HepG2 (cell line): Measurements from ENCODE around the gene TATDN2. TPM values are rescaled to one million over a fixed set of nuclear protein-coding genes. Genes with fewer than 3 reads are reported as not detected.

Source experiments
- BRF2 ChIP-seq: sonication (generic); formaldehyde crosslinking; IDR thresholded peaks from 2 replicates; pipeline ENCODE4 v1.8.1; 2022; ENCODE audit warnings: mild to moderate bottlenecking, missing genetic modification reagents
- CEBPG ChIP-seq: IDR thresholded peaks from 2 replicates; pipeline ENCODE4 v1.6.1; 2016
- HNF1A ChIP-seq, 2 experiments: sonication (generic) in 1 of 2; formaldehyde crosslinking in 1 of 2; IDR thresholded peaks; 2 replicates each; pipeline versions ENCODE4 v1.4.0 to v1.6.1; 2016 to 2020; ENCODE audit warnings: borderline replicate concordance in 1 of 2, low read depth in 1 of 2, mild to moderate bottlenecking in 1 of 2, missing genetic modification reagents in 1 of 2
- ISL2 ChIP-seq: sonication (generic); formaldehyde crosslinking; IDR thresholded peaks from 2 replicates; pipeline ENCODE4 v1.5.0; 2020; ENCODE audit warnings: missing genetic modification reagents
- MAF1 ChIP-seq: sonication (generic); formaldehyde crosslinking; IDR thresholded peaks from 2 replicates; pipeline ENCODE4 v1.5.0; 2020; ENCODE audit warnings: missing genetic modification reagents, borderline replicate concordance
- ONECUT2 ChIP-seq: sonication (generic); formaldehyde crosslinking; IDR thresholded peaks from 2 replicates; pipeline ENCODE4 v1.4.0; 2020; ENCODE audit warnings: missing genetic modification reagents
- PHF20 ChIP-seq: sonication (generic); formaldehyde crosslinking; IDR thresholded peaks from 2 replicates; pipeline ENCODE4 v1.5.0; 2020; ENCODE audit warnings: mild to moderate bottlenecking, missing genetic modification reagents
- RCOR2 ChIP-seq: IDR thresholded peaks from 2 replicates; pipeline ENCODE4 v1.6.1; 2016; ENCODE audit warnings: missing biosample characterization, missing genetic modification reagents
- SP5 ChIP-seq: IDR thresholded peaks from 2 replicates; pipeline ENCODE4 v1.6.1; 2016; ENCODE audit warnings: low read depth, borderline replicate concordance
- ZBTB21 ChIP-seq: sonication (generic); formaldehyde crosslinking; IDR thresholded peaks from 2 replicates; pipeline ENCODE4 v1.4.0; 2020; ENCODE audit warnings: missing genetic modification reagents
- ZNF121 ChIP-seq: sonication (generic); formaldehyde crosslinking; IDR thresholded peaks from 2 replicates; pipeline ENCODE4 v1.5.0; 2020; ENCODE audit warnings: mild to moderate bottlenecking, missing genetic modification reagents
- ZNF468 ChIP-seq: sonication (generic); formaldehyde crosslinking; IDR thresholded peaks from 2 replicates; pipeline ENCODE4 v1.8.0; 2022; ENCODE audit warnings: mild to moderate bottlenecking, moderate library complexity, missing genetic modification reagents
- ZNF614 ChIP-seq: IDR thresholded peaks from 2 replicates; pipeline ENCODE4 v1.6.1; 2018; ENCODE audit warnings: missing biosample characterization, missing genetic modification reagents, inconsistent platforms, borderline replicate concordance
- ZNF687 ChIP-seq: sonication (generic); formaldehyde crosslinking; IDR thresholded peaks from 2 replicates; pipeline ENCODE4 v1.5.1; 2020; ENCODE audit warnings: mild to moderate bottlenecking, missing genetic modification reagents, moderate library complexity
- ZSCAN25 ChIP-seq: sonication (generic); formaldehyde crosslinking; IDR thresholded peaks from 2 replicates; pipeline ENCODE4 v1.8.0; 2022; ENCODE audit warnings: mild to moderate bottlenecking, missing genetic modification reagents
- polyA plus RNA-seq, 8 experiments: library from polyadenylated mRNA; depleted of rRNA in 3 of 8; stranded (reverse) in 7 of 8; unstranded in 1 of 8; fragments of >200 nt; fragmentation: Illumina TruSeq in 4 of 8; extraction: Trizol in 4 of 8; gene quantifications; 2 replicates each; pipeline versions ENCODE4 v1.2.1 to v1.2.3, GENCODE V29; 2011 to 2016; ENCODE audit warnings: low read depth in 4 of 8, missing spikeins in 1 of 8, mixed read lengths in 1 of 8; ENCODE audit not compliant: insufficient read depth in 1 of 8
- total RNA-seq, 5 experiments: library from RNA; depleted of rRNA; stranded (reverse); fragments of >200 nt; fragmentation: Illumina TruSeq; extraction: Trizol; gene quantifications; 2 replicates each; pipeline ENCODE4 v1.2.3, GENCODE V29; 2016; ENCODE audit warnings: low read depth in 1 of 5

The TATDN2 gene
- total and polyA plus RNA-seq, 2 of the 13 experiments (the other 11 are each of a cell fraction or from before 2014, with no cell fraction given): 12.1 to 21.9 TPM

GRCh38 chr3:10224794-10225665 is 23.2 kb upstream of the TATDN2 start (continued):
- TF ChIP-seq ZNF687 (CRISPR knock-in tag): no peak
- no peak for TF ChIP-seq ZNF468 (CRISPR knock-in tag)
- no peak for TF ChIP-seq BRF2 (CRISPR knock-in tag)
- peak; percentile 92; the same call in 1 of the 2 replicates for TF ChIP-seq ZNF614
- no peak for TF ChIP-seq ONECUT2 (CRISPR knock-in tag)
- 0 out of 2 replicates have a peak, but pooled peaks have one; percentile 19 for TF ChIP-seq ZSCAN25 (CRISPR knock-in tag)
- peak; percentile 9; the same call in 1 of the 2 replicates for TF ChIP-seq SP5 (CRISPR knock-in tag)
- TF ChIP-seq PHF20 (CRISPR knock-in tag): peak; percentile 28; the same call in 1 of the 2 replicates
- TF ChIP-seq RCOR2 (CRISPR knock-in tag): peak; percentile 97
- TF ChIP-seq HNF1A (IDR thresholded peaks at IDR 0.05; ENCODE audit: low read depth): peak; percentile 39; the same call in 1 of the 2 replicates
- TF ChIP-seq HNF1A (CRISPR knock-in tag; IDR thresholded peaks at IDR 0.05; ENCODE audit: borderline replicate concordance): peak; percentile 48; the same call in 1 of the 2 replicates
- no peak for TF ChIP-seq ZBTB21 (CRISPR knock-in tag)
- TF ChIP-seq ISL2 (CRISPR knock-in tag): peak; percentile 87
- TF ChIP-seq MAF1 (CRISPR knock-in tag): no peak
- TF ChIP-seq CEBPG (CRISPR knock-in tag): peak; percentile 72
- peak; percentile 64; the same call in 1 of the 2 replicates for TF ChIP-seq ZNF121 (CRISPR knock-in tag)
